Activated CD8-positive, alpha-beta memory T cell treated with anti-CD3 and anti-CD28 coated beads, Interleukin-2, amount 50 U/mL, for 4 hours (primary cell): ENCODE data around the gene TWF2.
"Not testable (repeated sequence)": the region's sequence is repeated elsewhere in the genome, so short reads cannot be mapped to it uniquely, and the experiment has no call there.

Experiments used
- DNase-seq: peaks from one replicate; pipeline ENCODE4 v3.0.0-alpha.2; 2020

The TWF2 gene

DNA sequence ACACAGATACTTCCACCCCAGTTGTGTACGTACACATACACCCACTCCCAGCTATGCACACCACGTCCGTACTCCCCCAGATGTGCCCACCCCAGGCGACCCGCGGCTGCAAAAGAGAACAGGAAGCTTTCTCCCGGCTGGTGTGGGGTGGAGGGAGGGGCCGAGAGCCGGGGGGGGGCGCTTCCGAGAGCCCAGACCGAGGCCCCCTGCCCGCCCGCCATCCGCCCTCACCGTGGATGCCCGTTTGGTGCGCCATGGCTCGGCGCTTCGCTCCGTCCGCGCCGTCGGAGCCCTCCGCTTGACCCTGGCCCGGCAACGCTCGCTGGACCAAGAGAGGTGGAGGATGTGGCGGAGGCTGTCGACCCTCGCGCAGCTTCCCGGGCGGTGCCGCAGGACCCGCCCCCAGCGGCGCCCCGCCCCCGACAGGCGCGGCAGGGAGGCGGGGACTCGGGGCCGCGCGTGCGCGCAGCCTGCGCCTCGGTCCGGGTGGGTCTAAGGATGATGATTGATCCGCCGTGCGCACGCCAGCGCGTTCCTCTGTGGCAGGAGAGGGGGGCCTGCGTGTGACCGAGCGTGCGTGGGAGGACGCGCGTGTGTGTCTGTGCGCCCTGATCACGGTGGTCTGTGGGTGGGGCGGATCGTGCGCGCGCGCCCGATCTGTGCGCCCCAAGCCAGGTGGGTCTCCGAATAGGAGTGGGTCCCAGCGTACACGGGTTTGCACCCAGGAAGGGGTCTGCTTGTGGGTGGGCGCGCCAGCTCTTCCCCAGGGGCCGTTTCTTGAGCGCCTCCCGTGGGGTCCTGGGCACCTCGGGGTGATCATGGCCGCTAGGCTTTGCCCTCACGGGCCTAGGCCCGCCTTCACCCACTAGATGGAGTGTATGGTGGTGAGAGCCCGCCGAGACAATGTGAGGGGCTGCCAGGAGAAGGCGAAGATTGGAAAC is at the start of gene TWF2:
Gene TWF2 (minus strand): TSS at position 398 of the 941 bp plus-strand sequence. CDS start 142 bp downstream, at position 256.
- DNase-seq: peak; percentile 92

- no peak for DNase-seq
Observed at GRCh38 chr3:52288674-52289073, 49.7 kb upstream of the TWF2 start.

DNA sequence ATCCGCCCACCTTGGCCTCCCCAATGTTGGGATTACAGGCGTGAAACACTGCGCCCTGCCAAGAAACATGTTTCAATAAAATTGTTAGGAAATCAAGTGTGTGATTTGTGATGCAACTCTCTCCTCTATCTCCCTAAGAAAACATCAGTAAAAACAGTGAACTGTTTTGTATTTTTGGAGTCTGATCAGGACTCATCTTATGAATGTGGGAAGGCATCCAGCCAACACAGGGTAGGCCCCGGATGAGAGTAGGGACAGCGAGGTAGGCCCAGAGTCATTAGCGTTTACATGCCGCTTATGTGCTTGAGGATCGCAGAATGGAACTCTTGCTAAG is 47.8 kb upstream of the TWF2 start:
- DNase-seq: no peak

- DNase-seq: not testable (repeated sequence)
Observed at GRCh38 chr3:52284051-52284450, 45.1 kb upstream of the TWF2 start.

DNA sequence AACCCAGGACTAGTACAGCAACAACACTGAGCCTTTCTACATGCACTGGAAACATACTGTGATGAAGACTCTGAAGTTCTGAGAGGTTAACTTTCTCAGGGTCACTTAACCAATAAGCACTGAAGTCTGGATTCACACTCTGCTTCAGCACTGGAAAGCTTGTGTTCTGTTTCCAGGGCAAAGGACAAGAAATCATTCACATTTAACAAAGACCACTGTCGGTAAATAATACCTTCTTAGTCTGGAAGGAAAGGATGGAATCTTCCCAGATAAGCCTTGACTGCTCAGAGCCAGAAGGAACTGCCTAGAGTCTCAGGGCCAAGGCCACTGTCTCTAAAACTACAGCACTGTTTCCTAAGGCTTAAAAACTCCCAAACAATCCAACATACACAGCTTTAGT is 44.3 kb upstream of the TWF2 start:
- DNase-seq: no peak

DNA sequence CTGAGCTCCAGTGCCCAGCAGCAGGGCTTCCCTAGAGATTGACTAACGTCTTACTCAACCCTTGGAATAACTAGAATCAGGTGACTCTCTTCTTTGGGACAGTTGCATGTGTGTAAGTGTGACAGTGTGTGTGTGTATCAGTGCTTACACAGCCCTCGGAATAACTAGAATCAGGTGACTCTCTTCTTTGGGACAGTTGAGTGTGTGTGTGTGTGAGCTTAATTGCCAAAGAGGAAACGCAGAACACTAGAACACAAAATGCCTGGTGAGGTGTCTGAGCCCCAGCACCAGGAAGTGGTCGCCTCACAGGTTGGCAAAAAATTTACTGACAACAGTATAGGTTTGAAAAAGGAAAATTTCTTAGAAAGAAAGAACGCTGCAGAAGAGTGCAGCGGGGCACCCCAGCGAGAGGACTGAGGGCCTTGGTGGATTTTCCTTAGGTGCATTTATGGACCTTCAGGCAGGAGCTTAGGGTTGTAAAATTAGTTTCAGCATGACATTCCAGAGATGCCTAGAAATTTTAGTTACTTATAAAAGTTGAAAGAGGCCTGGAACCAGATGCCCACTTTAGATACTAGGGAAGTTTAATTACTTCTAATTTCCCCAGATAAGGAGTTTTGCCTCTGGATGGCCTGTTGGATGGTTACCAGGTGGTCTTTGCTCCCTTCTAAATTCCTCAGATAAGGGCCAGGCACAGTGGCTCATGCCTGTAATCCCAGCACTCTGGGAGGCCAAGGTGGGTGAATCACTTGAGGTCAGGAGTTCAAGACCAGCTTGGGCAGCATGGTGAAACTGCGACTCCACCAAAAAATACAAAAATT is 43.2 kb upstream of the TWF2 start:
- DNase-seq: peak; percentile 34

DNA sequence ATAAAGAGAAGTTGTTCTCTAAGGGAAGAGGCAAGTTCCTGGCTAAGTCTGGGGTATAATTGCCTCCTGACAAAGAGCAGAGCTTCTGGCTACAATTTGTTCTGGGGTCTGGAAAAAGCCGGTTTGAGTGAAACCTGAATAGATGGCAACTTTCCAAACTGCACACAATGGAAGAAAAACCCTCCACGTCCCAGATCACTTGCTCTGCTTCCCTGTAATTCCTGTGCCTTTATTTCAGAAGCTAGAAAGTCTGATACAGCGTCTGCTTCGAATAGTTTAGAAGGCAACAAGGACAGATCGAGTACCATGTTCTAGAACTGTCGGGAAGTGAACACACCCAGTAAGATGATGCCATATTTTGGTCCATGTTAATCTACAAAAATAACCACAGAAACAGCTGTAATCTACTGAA is 41.1 kb upstream of the TWF2 start:
- no peak for DNase-seq

DNA sequence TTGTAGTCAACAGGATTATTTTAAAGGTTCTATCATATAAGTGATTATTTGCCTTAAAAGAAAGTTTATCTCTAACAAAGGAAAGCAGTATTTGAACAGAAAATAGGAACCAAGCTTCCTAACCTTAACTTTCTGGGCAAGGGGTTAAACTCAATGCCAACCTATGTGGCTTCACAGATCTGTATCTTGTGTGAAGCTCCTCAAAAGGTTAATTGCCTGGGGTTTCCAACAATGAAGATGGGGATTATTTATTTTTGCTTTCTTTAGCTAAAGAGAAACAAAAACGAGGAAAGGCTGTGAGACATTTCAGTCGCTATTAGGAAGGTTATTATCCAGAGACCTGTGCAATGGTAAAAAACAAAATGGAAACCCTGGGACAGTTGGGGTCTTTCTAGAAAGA is 40.6 kb upstream of the TWF2 start:
- no peak for DNase-seq

DNA sequence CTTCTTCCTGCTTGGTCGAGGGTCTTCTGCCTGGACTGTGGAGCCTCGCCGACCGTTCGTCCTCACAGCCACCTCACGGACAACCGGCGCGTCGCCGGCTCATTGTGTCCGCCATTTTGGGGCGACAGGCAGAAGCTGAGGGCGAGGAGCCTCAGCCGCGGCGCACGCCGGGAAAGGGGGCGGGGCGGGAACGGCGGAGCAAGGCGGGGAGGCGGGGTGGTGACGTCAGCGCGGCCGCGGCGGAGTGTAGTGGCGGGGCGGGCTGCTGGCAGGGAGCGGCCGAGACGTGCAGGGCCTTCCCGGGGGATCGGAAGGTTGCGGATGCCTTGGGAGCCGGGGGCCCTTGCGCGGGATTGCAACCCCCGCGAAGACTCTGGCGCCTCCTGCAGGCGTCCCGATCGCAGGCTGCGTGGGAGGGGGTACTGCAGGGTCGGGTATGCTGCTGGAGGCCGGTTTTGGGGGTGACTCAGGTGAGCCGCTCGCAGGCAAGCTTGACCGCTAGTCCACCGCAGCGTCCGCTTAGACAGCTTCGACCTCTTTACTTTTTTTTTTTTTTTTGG is 39.6 kb upstream of the TWF2 start, which contains the start of gene WDR82:
Gene WDR82 (minus strand): TSS at position 140 of the 560 bp plus-strand sequence. CDS start 288 bp downstream, outside the sequence.
- DNase-seq: peak; percentile 99

GRCh38 chr3:52277972-52278509 is 39.1 kb upstream of the TWF2 start:
- peak; percentile 63 for DNase-seq

- DNase-seq: peak; percentile 84
Observed at GRCh38 chr3:52277071-52277964, 38.4 kb upstream of the TWF2 start.

DNA sequence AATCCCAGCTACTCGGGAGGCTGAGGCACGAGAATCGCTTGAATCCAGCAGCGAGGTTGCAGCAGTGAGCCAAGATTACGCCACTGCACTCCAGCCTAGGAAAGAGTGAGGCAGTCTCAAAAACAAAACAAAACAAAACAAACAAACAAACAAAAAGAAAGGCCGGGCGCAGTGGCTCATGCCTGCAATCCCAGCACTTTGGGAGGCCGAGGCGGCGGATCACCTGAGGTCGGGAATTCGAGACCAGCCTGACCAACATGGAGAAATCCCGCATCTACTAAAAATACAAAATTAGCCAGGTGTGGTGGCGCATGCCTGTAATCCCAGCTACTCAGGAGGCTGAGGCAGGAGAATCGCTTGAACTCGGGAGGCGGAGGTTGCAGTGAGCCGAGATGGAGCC is 35.8 kb upstream of the TWF2 start:
- not testable (repeated sequence) for DNase-seq

DNA sequence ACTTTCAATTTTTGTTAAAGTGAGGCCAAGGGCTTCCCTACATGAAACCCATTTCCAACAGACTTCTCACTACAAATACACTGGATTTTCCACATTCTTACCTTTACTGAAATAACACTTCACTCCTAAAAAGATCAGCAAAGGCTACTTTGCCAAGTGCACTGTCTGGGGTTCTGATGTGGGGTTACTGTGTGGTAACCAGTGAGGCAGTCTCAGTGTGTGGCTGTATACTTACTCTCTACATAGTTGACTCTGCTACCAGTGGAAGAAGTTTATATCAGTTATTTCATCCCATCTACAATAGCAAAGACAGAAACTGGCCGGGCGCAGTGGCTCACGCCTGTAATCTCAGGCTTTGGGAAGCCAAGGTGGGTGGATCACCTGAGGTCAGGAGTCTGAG is 33.9 kb upstream of the TWF2 start:
- no peak for DNase-seq

DNA sequence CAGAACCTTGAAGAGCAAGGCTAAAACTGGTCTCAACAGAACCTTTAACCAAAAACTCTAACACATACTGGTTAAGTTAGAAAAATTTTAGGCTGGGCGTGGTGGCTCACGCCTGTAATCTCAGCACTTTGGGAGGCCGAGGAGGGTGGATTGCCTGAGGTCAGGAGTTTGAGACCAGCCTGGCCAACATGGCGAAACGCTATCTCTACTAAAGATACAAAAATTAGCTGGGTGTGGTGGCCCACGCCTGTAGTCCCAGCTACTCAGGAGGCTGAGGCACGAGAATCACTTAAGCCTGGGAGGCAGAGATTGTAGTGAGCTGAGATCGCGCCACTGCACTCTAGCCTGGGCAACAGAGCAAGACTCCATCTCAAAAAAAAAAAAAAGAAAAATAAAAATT is 33.2 kb upstream of the TWF2 start:
- not testable (repeated sequence) for DNase-seq

- DNase-seq: no peak
Observed at GRCh38 chr3:52270252-52270754, 31.3 kb upstream of the TWF2 start.

DNA sequence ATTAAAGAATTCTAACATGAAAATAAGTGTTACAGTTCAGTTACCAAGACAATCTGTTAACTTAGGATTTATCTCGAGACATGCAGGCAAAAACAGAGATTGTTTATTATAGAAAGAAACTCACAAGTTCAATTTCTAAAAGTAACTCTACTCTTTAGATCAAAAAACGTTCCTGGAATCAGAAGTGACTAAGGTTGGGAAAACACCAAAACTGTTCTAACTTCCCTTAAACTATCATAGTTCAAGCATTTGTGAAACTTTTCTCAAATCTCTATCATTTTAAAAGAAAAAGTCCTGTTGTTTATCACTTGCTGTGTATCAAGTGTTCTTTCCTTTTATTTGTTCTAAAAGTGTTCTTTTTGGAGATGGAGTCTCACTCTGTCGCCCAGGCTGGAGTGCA is 30.8 kb upstream of the TWF2 start:
- no peak for DNase-seq

- peak; percentile 64 for DNase-seq
Observed at GRCh38 chr3:52268036-52268435, 29.1 kb upstream of the TWF2 start.

DNA sequence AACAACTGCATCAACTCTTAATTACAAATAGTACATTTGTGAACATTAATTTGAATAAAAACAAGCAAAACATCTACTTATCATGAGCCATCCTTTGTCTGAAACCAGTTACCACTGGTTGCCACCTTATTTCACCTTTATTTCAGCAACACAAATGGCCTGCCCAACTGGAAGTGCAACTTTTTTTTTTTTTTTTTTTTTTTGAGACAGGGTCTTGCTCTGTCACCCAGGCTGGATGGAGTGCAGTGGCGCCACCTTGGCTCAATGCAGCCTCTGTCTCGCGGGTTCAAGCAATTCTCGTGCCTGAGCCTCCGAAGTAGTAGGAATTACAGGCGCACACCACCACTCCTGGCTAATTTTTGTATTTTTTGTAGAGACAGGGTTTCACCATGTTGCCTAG is 26.4 kb upstream of the TWF2 start:
- no peak for DNase-seq

DNA sequence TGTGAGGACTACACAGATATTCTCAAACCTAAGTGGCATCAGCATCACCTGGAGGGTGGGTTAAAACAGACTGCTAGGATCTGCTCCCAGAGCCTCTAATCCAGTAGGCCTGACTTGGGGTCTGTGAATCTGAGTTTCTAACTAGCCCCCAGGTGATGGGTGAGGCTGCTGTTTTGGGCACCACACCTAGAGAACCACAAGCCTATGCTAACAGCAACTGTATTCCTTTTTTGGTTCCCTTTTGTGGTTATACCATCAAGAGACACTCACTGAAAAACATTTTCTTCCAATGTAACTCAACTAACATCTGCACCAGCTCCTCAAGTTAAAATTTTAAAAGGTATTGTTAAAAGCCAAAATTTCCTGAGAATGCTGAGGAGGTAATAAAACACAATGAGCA is 23.5 kb upstream of the TWF2 start:
- no peak for DNase-seq

- DNase-seq: no peak
Observed at GRCh38 chr3:52259448-52259847, 20.5 kb upstream of the TWF2 start.

DNA sequence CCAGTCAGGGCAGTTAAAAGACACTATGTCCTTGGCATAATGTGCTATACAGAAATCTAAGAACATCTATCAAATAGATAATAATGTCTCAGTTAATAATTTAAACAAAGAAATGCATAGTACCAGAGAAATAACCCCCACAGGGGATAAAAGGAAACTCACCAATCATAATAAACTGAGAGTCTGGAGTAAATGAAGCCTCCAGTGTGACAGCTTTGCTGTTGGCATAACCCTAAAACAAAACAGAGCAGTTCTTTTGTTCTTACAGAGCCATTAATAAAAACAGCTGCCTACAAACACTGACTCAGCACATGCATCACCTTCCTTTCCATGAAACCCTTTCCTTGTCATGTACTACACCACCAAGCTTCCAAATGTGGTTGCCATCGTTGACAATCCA is 20.1 kb upstream of the TWF2 start:
- no peak for DNase-seq

DNA sequence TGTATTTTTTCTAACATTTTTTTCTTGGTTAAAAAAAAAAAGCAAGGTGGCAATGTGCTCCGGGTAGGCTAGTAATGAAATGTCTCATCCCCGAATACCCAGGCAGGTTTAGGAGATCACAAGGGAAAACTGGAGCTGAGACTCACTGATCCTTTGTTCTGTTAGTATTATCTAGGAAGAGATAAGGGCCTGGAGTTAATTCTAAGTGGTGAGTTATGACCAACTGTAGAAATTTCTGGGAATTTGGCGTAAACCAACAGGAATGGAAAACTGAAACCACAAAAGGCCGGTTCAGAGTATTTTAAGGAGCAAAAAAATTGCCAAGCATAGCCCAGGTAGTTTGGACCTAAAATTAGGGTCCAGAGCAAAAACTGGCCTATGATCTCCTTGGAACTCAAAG is 19.0 kb upstream of the TWF2 start:
- DNase-seq: no peak
